OCI-LY3 (cell line): ENCODE data around the gene ZNG1A.
"Not testable (repeated sequence)": the region's sequence is repeated elsewhere in the genome, so short reads cannot be mapped to it uniquely, and the experiment has no call there.

Source experiments
- EZH2phosphoT487 ChIP-seq: fragments of 200-600 bp; shearing (Covaris generic); IDR thresholded peaks from 2 replicates; pipeline ENCODE4 v1.6.1; 2018; ENCODE audit warnings: antibody characterized with exemption, mixed run types, low read depth
- TF ChIP-seq, protein P1 (sequence below): fragments of 200-600, 300-600 bp; sonication (generic); IDR thresholded peaks from 2 replicates; pipeline ENCODE4 v1.5.1; 2014; ENCODE audit warnings: antibody characterized with exemption, low read length, low read depth

DNA sequence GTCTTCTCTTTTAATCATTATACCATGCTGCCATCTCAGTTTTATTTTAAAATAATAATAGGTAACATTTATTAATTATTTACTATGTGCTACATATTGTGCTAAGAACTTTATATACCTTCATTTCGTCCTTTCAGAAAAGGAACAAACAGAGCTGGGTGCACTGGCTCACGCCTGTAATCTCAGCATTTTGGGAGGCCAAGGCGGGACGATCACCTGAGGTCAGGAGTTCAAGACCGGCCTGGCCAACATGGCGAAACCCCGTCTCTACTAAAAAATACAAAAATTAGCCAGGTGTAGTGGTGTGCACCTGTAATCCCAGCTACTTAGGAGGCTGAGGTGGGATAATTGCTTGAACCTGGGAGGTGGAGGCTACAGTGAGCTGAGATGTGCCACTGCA lies 40.2 kb upstream of the ZNG1A start:
- TF ChIP-seq, protein P1, sequence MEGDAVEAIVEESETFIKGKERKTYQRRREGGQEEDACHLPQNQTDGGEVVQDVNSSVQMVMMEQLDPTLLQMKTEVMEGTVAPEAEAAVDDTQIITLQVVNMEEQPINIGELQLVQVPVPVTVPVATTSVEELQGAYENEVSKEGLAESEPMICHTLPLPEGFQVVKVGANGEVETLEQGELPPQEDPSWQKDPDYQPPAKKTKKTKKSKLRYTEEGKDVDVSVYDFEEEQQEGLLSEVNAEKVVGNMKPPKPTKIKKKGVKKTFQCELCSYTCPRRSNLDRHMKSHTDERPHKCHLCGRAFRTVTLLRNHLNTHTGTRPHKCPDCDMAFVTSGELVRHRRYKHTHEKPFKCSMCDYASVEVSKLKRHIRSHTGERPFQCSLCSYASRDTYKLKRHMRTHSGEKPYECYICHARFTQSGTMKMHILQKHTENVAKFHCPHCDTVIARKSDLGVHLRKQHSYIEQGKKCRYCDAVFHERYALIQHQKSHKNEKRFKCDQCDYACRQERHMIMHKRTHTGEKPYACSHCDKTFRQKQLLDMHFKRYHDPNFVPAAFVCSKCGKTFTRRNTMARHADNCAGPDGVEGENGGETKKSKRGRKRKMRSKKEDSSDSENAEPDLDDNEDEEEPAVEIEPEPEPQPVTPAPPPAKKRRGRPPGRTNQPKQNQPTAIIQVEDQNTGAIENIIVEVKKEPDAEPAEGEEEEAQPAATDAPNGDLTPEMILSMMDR, result not testable (repeated sequence)
- not testable (repeated sequence) for TF ChIP-seq EZH2phosphoT487
